Loucy (cell line): ENCODE measurements around the gene NCF2.

Experiments used
- CTCF ChIP-seq: fragments of 200-600 bp; sonication (generic); conservative IDR thresholded peaks from 2 replicates; pipeline ENCODE4 v1.5.1; 2014; ENCODE audit warnings: mild to moderate bottlenecking, antibody characterized with exemption, low read length
- EZH2phosphoT487 ChIP-seq: fragments of 200-600 bp; IDR thresholded peaks from 2 replicates; pipeline ENCODE4 v1.6.1; 2018; ENCODE audit warnings: antibody characterized with exemption, mild to moderate bottlenecking, moderate library complexity, borderline replicate concordance

GRCh38 chr1:183632114-183632513 is 41.9 kb upstream of the NCF2 start:
- no peak for TF ChIP-seq CTCF
- TF ChIP-seq EZH2phosphoT487, result no peak
